Cardiac septum (tissue), 1 donor: ENCODE results near the gene IGF2R. TPM values are rescaled to one million over a fixed set of nuclear protein-coding genes. Genes with fewer than 3 reads are reported as not detected.

ENCODE experiments used
- DNase-seq: peaks from one replicate; pipeline ENCODE4 v3.0.0-alpha.2; 2020; ENCODE audit warnings: low spot score
- intact Hi-C: fragments of 100-400 bp; cut with DNase I; formaldehyde crosslinking; loops from one replicate; pipeline ENCODE4 v1.14.0; 2022
- total RNA-seq: library from RNA; stranded (reverse); fragmentation: NEBNext Ultra II Directional; extraction: Animal tissue kit (Norgen Biotek cat#: 25700); gene quantifications from one replicate; pipeline ENCODE4 v1.2.1, GENCODE V29; 2021
- donor health status: DM: no; HTN: no; CAD: no.

IGF2R gene
- total RNA-seq, 1 donor from 2014 or later: 54.6 TPM

GRCh38 chr6:160060221-160060620, 91.3 kb downstream of the IGF2R start:
- peak; percentile 62 for DNase-seq
- intact Hi-C loops: no loop called here

GRCh38 chr6:160060920-160061447, 92.1 kb downstream of the IGF2R start:
- DNase-seq: peak; percentile 54
- intact Hi-C loops: no loop called here

GRCh38 chr6:160063771-160064413, 95.0 kb downstream of the IGF2R start:
- intact Hi-C loops: no loop called here
- DNase-seq: no peak

GRCh38 chr6:160065200-160065599, 96.3 kb downstream of the IGF2R start:
- DNase-seq: no peak
- intact Hi-C loops: no loop called here

- intact Hi-C loops: no loop called here
- no peak for DNase-seq
Measured at GRCh38 chr6:160067564-160067963, 98.7 kb downstream of the IGF2R start.

- DNase-seq: no peak
- intact Hi-C loops: no loop called here
Measured at GRCh38 chr6:160068346-160068745, 99.5 kb downstream of the IGF2R start.

GRCh38 chr6:160069050-160069454, 100.2 kb downstream of the IGF2R start:
- intact Hi-C loops: no loop called here
- no peak for DNase-seq

- DNase-seq: no peak
- intact Hi-C loops: no loop called here
Measured at GRCh38 chr6:160069459-160069858, 100.6 kb downstream of the IGF2R start.

GRCh38 chr6:160070427-160070826, 101.5 kb downstream of the IGF2R start:
- intact Hi-C loops: no loop called here

GRCh38 chr6:160070831-160071230, 101.9 kb downstream of the IGF2R start:
- intact Hi-C loops: no loop called here

More at GRCh38 chr6:160070427-160070826, 101.5 kb downstream of the IGF2R start:
- no peak for DNase-seq

GRCh38 chr6:160071805-160072690, 103.2 kb downstream of the IGF2R start:
- intact Hi-C loops: no loop called here
- no peak for DNase-seq

More at GRCh38 chr6:160070831-160071230, 101.9 kb downstream of the IGF2R start:
- no peak for DNase-seq

GRCh38 chr6:160073272-160073671, 104.4 kb downstream of the IGF2R start:
- DNase-seq: no peak
- intact Hi-C loops: no loop called here

- no peak for DNase-seq
- intact Hi-C loops: no loop called here
Measured at GRCh38 chr6:160076009-160076408, 107.1 kb downstream of the IGF2R start.

GRCh38 chr6:160077024-160077423, 108.1 kb downstream of the IGF2R start:
- intact Hi-C loops: no loop called here
- no peak for DNase-seq

- intact Hi-C loops: no loop called here
- no peak for DNase-seq
Measured at GRCh38 chr6:160077526-160077925, 108.6 kb downstream of the IGF2R start.

GRCh38 chr6:160078883-160079685, 110.2 kb downstream of the IGF2R start:
- DNase-seq: no peak
- intact Hi-C loops: no loop called here

GRCh38 chr6:160079686-160080043, 110.8 kb downstream of the IGF2R start:
- intact Hi-C loops: no loop called here
- no peak for DNase-seq

- intact Hi-C loops: no loop called here
- DNase-seq: no peak
Measured at GRCh38 chr6:160080097-160080496, 111.2 kb downstream of the IGF2R start.

GRCh38 chr6:160081398-160081797, 112.5 kb downstream of the IGF2R start:
- intact Hi-C loops: no loop called here
- no peak for DNase-seq

- DNase-seq: no peak
- intact Hi-C loops: no loop called here
Measured at GRCh38 chr6:160082627-160083026, 113.7 kb downstream of the IGF2R start.
